GM10266 (cell line): ENCODE data around the gene OSBPL8.

ENCODE experiments used
- DNase-seq: peaks from one replicate; pipeline ENCODE4 v3.0.0; 2012; ENCODE audit errors: extremely low spot score
- CTCF ChIP-seq: IDR thresholded peaks from 2 replicates; pipeline ENCODE4 v1.5.1; 2012; ENCODE audit warnings: mild to moderate bottlenecking, low read depth; ENCODE audit not compliant: control insufficient read depth, insufficient read depth; ENCODE audit errors: missing control alignments

Gene OSBPL8

GRCh38 chr12:76311796-76312195 lies 247.8 kb downstream of the OSBPL8 start:
- TF ChIP-seq CTCF = no peak

GRCh38 chr12:76310110-76310509 lies 249.5 kb downstream of the OSBPL8 start:
- TF ChIP-seq CTCF = no peak
- no peak for DNase-seq

More at GRCh38 chr12:76311796-76312195, 247.8 kb downstream of the OSBPL8 start:
- DNase-seq = no peak

DNA sequence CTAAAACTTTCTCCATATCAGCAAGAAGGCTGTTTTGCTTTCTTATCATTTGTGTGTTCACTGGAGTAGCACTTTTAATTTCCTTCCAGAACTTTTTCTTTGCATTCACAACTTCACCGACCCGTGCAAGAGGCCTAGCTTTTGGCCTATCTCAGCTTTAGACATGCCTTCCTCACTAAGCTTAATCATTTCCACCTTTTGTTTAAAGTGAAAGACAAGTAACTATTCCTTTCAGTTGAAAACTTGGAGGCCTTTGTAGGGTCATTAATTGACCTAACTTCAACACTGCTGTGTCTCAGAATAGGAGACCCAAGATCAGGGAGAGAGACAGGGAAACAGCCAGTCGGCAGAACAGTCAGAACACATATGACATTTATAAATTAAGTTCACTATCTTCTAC lies 250.7 kb downstream of the OSBPL8 start:
- DNase-seq = no peak
- no peak for TF ChIP-seq CTCF

DNA sequence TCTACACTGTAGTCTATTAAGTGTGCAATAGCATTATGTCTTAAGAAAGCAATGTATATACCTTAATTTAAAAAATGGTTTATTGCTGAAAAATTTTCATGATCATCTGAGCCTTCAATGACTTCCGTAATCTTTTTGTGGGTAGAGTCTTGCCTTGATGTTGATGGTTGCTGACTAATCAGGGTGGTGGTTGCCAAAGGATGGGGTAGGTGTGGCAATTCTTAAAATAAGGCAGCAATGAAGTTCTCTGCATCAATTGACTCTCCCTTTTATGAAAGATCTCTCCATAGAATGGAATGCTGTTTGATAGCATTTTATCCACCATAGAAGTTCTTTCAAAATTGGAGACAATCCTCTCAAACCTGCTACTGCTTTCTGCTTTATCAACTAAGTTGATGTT lies 252.5 kb downstream of the OSBPL8 start:
- TF ChIP-seq CTCF = no peak
- DNase-seq = no peak

GRCh38 chr12:76303989-76304460 lies 255.5 kb downstream of the OSBPL8 start:
- no peak for TF ChIP-seq CTCF
- no peak for DNase-seq

DNA sequence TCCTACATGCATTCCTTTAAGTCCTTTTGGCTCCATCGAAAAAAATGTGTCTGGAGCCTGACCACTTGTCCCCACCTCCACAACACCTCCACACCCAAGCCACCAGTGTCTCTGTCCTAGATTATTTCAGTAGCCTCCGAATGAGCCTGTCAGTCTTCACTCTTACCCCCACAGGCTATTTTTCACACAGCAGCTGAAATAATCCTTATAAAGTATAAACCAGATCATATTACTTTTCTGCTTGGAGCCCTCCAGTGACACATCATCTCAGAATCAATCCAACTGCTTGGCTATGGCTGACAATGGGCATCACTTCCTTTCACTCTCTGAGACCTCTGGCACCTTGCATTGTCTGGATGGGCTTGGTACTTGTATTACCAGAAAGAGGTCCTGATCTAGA lies 256.2 kb downstream of the OSBPL8 start:
- TF ChIP-seq CTCF = no peak
- DNase-seq = no peak
